Smooth muscle cell of the brain vasculature (primary cell): Measurements from ENCODE around the gene OTOGL.
"Not testable (repeated sequence)": the region's sequence is repeated elsewhere in the genome, so short reads cannot be mapped to it uniquely, and the experiment has no call there.

ENCODE experiments used
- DNase-seq: peaks from one replicate; pipeline ENCODE4 v3.0.0-alpha.2; 2012; ENCODE audit warnings: low read depth, low spot score

OTOGL gene

GRCh38 chr12:80120994-80121393 lies 21.7 kb downstream of the OTOGL start:
- no peak for DNase-seq

- DNase-seq: no peak
These were observed 22.3 kb downstream of the OTOGL start for GRCh38 chr12:80121661-80122060.

GRCh38 chr12:80129895-80130530 lies 30.7 kb downstream of the OTOGL start:
- DNase-seq: no peak

GRCh38 chr12:80135624-80136023 lies 36.3 kb downstream of the OTOGL start:
- DNase-seq: no peak

GRCh38 chr12:80140005-80140404 lies 40.7 kb downstream of the OTOGL start:
- no peak for DNase-seq

DNA sequence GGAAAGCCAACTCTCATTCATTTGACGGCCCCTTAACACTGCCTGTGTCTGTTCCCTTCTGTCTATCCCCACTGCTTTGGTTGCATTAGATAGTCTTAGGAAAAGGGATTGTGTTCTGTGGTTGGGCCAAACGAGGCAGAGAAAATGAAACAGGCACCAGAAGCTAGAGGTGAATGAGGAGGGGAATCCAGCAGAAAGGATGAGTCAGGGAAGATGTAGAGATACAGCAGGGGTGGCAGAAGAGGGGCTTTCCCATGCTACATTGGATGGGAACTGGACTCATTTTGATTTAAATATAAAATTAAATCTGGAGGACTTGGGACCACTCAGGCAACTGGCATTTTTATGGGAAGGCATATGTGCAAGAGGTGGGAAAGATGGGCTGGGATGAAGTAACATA lies 43.3 kb downstream of the OTOGL start:
- no peak for DNase-seq

- DNase-seq: no peak
These were observed 44.2 kb downstream of the OTOGL start for GRCh38 chr12:80143537-80143936.

DNA sequence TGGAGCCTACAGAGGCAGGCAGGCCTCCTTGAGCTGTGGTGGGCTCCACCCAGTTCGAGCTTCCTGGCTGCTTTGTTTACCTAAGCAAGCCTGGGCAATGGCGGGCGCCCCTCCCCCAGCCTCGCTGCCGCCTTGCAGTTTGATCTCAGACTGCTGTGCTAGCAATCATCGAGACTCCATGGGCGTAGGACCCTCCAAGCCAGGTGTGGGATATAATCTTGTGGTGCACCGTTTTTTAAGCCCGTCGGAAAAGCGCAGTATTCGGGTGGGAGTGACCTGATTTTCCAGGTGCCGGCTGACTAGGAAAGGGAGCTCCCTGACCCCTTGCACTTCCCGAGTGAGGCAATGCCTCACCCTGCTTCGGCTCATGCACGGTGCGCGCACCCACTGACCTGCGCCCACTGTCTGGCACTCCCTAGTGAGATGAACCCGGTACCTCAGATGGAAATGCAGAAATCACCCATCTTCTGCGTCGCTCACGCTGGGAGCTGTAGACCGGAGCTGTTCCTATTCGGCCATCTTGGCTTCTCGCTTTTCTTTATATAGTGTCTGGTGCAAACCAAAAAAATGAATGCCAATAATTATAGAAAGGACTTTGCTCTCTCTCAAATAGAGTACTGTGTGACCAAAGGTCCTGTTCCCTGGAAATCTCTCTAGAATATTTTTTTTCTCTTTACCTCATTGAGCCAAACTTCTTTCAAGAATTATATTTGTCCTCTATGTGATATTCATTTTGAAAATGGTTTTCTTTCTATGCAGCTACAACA lies 50.4 kb downstream of the OTOGL start:
- not testable (repeated sequence) for DNase-seq

GRCh38 chr12:80151131-80151530 lies 51.8 kb downstream of the OTOGL start:
- no peak for DNase-seq

- no peak for DNase-seq
These were observed 54.9 kb downstream of the OTOGL start for GRCh38 chr12:80154261-80154660.

DNA sequence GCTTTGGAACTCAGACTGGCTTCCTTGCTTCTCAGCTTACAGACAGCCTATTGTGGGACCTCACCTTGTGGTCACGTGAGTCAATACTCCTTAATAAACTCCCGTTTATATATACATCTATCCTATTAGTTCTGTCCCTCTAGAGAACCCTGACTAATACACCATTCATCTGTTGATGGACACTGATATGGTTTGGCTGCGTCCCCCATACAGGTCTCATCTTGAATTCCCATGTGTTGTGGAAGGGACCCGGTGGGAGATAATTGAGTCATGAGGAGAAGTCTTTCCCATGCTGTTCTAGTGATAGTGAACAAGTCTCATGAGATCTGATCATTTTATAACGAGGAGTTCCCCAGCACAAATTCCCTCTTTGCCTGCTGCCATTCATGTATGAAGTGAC lies 57.0 kb downstream of the OTOGL start:
- DNase-seq: no peak

DNA sequence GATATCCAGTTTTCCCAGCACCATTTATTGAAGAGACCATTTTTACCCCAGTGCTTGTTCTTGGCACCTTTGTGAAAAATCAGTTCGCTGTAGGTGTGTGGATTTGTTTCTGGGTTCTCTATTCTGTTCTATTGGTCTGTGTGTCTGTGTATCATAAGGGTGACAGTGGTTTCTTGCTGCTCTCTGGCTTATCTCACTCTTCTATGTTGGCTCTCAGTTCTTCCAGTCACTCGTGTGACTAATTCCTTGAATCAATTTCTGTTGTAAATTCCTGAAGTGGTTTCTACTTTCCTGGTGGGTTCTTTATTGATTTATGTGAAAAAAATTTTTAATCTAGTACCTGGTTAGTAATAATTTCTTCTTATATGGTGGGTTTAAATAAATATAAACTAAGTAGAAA lies 58.3 kb downstream of the OTOGL start:
- no peak for DNase-seq

GRCh38 chr12:80161612-80162011 lies 62.3 kb downstream of the OTOGL start:
- no peak for DNase-seq

GRCh38 chr12:80162177-80162576 lies 62.8 kb downstream of the OTOGL start:
- DNase-seq: no peak

GRCh38 chr12:80165746-80166145 lies 66.4 kb downstream of the OTOGL start:
- no peak for DNase-seq

- DNase-seq: no peak
These were observed 67.4 kb downstream of the OTOGL start for GRCh38 chr12:80166751-80167150.

DNA sequence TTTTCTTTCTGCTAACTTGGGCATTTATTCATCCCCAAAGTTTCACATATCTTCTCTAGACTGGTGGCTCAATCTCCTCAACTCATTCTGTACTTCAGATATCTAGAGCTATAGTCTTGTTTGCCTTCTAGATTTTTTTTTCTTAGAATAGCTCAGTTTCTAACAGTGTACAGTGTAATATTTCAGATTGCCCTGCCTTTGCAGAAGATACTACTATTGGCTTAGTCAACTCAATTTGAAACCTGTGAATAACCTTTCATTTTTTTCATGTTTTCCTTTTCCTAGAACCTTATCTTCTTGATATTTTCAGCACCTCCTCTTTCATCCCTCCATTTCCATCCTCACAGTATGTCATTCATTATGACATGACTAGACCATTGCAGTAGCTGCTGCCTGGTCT lies 69.6 kb downstream of the OTOGL start:
- DNase-seq: no peak

DNA sequence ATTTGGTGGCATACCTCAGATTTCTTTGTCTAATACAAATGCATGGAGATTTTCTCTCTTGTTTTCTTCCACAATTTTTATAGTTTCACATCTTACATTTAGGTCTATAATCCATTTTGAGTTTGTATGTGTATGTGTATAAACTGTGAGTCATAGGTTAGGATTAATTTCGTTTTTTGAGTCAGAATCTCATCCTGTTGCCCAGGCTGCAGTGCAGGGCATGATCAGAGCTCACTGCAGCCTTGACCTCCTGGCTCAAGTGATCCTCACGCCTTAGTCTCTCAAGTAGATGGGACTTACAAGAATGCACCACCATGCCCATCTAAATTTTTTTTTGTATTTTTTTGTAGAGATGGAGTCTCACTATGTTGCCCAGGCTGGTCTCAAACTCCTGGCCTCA lies 71.6 kb downstream of the OTOGL start:
- DNase-seq: no peak

DNA sequence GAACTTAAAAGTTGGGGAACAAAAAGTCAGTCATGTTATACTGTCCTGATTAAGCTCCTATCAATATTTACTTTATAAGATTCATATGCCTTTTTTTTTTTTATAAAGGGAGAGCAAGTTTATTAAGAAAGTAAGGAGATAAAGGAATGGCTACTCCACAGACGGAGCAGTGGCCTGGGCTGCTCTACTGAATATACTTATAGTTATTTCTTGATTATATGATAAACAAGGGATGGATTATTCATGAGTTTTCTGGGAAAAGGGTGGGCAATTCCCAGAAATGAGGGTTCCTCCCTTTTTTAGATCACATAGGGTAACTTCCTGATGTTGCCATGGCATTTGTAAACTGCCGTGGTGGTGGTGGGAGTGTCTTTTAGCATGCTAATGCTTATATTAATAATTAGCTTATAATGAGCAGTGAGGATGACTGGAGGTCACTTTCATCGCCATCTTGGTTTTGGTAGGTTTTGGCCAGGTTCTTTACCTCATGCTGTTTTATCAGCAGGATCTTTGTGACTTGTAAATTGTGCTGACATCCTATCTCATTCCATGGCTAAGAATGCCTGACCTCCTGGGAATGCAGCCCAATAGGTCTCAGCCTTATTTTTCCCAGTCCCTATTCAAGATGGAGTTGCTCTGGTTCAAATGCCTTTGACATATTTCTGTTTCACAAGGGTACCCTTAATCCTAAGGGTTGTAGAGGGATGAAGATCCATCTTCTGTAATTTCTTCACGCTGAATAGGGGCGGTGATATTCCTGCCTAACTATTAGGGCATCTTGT lies 73.9 kb downstream of the OTOGL start:
- DNase-seq: no peak

DNA sequence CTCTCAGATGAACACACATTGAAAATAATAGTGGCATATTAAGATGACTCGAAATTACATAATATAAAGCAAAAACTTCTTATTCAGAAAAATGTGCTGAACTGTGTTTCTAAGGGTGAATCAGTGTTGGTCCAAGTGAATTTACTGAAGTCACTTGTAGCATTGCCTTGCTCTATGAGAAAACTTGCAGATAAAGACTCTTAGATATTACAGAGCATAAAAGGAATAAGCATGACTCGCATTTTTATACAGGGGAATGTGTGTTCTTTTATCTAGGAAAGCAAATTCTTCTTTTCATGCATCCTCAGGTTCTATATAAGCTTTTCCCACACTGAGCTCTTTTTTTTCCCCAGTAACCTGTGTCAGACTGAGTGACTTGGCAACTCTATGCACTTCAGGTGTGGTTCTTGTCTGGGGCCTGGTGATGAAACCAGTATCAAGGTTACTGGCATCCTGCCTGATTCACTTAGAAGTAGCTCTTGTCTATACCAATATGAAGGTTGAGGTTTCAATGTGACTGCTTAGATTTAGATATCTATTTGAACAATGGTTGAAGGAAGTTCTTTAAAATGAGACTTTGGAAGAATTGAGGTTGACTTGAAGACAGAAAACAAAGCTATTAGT lies 76.1 kb downstream of the OTOGL start:
- DNase-seq: no peak

DNA sequence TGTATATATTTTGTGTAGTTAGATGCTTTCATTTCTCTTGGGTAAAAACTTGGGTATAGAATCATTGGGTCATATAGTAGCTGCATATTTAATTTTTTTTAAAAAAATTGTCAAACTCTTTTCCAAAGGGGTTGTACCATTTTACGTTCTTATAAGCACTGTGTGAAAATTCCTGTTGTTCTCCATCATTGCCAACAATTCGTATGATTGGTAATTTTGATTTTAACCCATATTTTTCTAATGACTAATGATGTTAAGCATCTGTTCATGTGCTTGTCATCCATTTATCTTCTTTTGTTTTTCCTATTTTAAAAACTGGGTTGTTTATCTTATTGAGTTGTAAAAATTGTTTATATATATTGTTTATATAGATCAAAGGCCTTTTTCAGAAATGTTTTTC lies 77.4 kb downstream of the OTOGL start:
- DNase-seq: no peak

DNA sequence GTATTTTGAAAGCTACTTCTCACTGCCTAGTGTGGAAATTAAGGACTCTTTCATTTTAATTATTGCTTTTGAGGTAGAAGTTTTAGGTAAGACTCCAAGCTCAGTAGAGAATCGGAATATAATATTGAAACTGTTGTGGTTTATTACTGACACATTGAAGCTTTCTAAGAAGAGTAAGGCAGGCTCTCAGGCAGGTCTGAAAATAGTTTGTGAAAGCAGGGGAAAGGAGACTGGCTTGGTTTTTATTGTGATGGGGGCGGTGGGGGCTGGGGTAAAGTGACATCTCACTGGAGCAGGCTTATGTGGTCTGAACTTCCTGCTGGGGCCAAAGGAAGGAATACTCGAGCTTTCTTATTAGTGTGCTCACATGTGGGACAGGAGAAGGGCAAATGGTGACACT lies 79.5 kb downstream of the OTOGL start:
- no peak for DNase-seq
